GM18907 (cell line): ENCODE results near the gene GLT1D1.

Experiments used
- ATAC-seq: cut with Tn5 transposase; IDR thresholded peaks from one replicate; pipeline ENCODE4 v1.9.1; 2021; ENCODE audit warnings: mild to moderate bottlenecking, moderate library complexity; ENCODE audit not compliant: unreplicated experiment

Gene GLT1D1

DNA sequence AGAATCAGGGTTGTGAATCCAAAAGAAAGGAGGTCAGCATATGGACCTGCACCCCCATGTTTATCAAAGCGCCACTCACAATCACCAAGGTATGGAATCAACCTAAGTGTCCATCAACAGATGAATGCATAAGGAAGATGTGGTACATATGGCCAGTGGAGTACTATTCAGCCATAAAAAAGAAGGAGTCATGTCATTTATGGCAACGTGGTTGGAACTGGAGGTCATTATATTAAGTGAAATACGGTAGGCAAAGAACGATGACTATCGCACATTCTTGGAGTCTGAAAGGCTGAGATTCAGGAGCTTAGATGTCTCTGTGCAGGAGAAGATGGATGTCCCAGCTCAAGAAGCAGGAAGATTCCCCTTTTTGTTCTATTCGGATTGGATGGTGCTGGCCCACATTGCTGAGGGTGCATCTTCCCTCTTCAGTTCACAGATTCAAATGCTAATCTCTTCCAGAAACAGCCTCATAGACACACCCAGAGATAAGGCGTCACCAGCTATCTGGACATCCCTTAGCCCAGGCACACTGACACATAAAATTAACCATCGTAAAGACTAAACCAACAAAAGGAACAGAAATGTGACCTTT, 108.1 kb downstream of the GLT1D1 start:
- no peak for ATAC-seq

DNA sequence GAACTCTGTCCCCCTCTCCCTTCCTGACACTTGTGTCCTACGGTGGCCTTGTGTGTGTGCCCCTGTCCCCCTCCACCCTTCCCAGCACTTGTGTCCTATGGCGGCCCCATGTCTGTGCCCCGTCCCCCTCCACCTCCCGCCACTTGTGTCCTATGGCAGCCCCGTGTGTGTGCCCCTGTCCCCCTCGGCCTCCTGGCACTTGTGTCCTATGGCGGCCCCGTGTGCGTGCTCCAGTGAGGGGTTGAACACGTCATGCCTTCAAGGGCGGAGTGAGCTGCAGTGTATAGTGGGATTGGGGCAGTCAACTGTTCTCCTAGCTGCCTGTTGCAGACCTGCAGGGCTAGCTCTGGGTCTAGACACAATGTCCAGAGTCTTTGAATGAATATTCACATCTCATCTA, 108.7 kb downstream of the GLT1D1 start:
- ATAC-seq, result no peak

GRCh38 chr12:128966203-128966810, 113.0 kb downstream of the GLT1D1 start:
- ATAC-seq, result no peak

- ATAC-seq, result no peak
Observed at GRCh38 chr12:128968668-128969067, 115.4 kb downstream of the GLT1D1 start.

DNA sequence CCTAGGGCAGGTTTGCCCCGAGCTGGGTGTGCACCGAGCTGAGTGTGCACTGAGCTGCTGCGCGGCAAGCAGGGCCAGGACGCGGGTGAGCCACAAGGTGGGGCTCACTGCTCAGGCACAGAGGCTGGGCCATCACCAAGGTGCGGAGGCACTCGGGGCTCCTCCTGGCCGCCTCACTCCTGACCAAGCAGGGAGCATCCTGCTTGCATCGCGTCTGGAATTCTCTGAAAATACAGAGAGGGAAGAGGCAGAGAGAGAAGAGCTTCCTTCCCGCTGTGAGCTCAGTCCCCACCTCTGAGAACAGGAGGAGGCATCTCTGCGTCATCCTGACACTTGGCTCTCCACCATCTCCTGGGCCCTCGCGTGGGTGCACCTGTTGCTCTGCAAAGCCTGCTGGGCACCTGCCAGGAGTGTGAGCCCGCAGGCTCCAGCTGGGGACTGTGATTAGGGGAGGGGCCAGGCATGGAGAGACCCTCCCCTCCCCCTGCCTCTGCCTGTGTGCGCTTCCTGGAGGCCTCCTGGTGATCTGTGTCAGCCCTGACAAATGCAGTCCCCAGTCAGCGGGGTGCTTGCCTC, 116.3 kb downstream of the GLT1D1 start:
- ATAC-seq, result peak; percentile 89

DNA sequence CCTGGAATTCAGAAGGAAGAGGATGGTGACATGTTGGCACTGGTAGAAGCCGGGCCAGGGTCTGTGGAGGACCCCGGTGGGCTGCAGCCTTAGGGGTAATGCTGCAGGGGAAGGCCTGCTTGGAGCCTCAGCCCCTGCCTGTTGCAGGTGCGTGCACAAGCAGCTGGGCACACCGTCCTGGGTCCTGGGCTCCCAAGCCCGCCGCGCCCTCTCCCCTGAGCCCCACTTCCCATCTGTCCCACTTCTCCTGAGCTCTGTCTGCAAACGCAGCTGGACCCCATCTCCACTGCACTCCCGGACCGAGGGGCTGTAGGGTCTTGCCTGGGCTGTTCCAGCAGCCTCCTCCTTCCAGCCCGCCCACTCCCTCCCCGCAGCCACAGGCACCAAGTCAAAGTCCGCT, 116.8 kb downstream of the GLT1D1 start:
- no peak for ATAC-seq

- no peak for ATAC-seq
Observed at GRCh38 chr12:128970941-128971340, 117.7 kb downstream of the GLT1D1 start.

GRCh38 chr12:128971802-128972201, 118.5 kb downstream of the GLT1D1 start:
- ATAC-seq, result no peak

- no peak for ATAC-seq
Observed at GRCh38 chr12:128973883-128974681, 120.8 kb downstream of the GLT1D1 start.

DNA sequence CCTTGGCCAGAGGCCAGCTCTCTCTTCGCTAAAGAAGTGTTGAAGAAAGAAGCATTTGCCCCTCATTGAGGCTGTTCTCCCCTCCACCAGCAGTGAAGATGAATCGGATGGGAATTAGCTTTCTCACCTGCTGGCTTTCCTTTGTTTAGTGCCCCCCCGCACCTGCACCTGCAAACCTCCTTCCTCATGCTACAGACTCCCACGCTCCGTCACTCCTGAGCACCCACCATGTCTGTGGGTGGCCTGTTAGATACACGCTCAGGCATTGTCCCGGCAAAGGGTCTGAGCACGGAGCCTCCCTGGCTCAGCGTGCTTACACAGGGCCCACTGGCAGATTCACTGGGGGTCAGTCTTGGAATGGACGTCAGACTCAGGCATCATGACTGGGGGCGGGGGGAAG, 121.6 kb downstream of the GLT1D1 start:
- ATAC-seq, result no peak

DNA sequence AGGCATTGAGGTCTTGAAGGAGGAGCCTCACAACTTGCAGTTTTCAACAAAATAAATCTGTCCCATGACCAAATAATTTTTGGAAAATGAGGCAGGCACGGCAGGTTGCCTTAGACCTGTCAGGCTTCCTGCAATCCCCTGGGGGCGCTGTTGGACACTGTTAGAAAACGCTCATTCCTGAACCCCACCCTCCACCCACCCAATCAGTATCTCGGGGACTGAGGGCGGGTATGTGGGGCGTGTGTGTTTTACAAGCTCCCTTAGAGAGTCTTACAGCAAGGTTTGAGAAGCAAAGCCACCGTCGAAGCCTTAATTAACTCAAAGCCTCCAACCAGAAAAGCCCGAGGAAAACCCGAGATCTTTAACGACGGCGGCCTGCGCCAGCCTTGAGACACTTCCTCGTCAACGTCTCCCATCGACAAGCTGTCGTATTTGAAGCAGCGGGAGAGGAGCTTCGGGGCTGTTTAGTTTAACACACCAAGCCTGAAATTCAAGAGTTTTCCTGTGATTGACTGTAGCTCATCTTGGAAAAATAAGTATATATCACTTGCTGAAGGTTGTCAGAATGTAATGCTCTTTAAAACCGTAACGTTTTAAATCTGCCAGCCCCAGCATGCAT, 123.0 kb downstream of the GLT1D1 start:
- no peak for ATAC-seq

- ATAC-seq, result no peak
Observed at GRCh38 chr12:128977441-128977840, 124.2 kb downstream of the GLT1D1 start.

GRCh38 chr12:128978067-128978466, 124.8 kb downstream of the GLT1D1 start:
- no peak for ATAC-seq

DNA sequence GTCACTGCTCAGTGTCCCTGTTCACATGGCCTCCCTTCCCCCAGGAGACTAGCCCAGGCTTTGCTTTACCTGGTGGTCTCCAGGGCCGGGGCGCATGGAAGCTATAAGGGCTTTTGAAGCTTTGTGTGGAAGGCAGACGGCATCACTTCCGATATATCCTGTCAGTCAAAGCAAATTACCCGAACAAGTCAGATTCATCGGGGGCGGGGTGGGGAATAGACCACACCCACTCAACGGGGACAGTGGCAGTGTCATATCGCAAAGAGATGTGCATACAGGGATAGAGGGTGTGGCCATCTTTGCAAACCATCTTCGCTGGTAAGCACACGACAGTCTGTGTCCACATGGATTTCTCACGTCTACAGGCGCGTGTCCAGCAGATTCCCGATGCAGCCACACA, 127.3 kb downstream of the GLT1D1 start:
- no peak for ATAC-seq

DNA sequence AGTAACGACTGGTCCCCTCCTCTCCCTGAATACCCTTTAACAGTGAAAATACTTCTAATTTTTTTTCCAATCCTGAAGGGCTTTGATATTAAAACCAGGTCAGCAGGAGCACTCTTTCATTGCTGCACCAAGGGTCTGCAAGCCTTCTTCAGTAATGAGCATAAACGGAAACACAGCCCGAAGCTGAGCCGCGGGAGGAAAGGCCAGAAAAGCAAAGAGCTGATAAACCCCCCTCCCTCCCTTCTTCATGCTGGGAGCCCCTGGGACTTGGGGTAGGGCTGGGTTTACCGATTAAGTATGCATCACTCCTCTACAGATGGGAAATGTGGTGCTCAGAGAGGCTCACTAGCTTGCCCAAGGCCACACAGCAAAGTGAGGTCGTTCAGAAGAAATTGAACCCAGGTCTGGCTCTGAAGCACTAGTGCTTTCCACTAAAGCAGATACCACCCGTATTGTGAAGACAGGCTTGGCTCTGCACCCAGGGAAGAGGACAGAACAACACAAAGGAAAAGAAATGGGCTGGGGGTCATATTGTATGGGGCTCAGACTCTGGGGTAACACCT, 128.8 kb downstream of the GLT1D1 start:
- ATAC-seq, result no peak

DNA sequence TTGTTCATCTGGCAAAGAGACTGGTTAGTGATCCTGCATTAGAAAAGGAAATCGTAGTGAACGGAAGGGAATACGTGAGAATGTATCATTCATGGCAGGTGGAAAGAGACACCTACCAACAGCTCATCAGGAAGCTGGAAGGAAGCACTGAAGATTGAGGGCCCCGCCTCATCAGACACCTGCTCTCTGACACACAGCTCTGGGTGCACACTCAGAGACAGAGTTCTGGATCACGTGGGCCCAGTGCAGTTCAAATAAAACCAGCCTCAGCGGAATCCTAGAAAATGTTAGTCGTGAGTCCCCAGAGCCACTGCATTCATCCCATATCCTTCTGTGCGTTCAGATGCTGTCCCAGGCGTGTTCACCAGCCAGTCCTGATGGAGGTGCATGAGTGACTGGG, 129.7 kb downstream of the GLT1D1 start:
- ATAC-seq, result no peak

- ATAC-seq, result no peak
Observed at GRCh38 chr12:128983371-128983770, 130.1 kb downstream of the GLT1D1 start.

- no peak for ATAC-seq
Observed at GRCh38 chr12:128986957-128987356, 133.7 kb downstream of the GLT1D1 start.

GRCh38 chr12:128989287-128989686, 136.0 kb downstream of the GLT1D1 start:
- ATAC-seq, result no peak

GRCh38 chr12:128991716-128992115, 138.4 kb downstream of the GLT1D1 start:
- no peak for ATAC-seq

DNA sequence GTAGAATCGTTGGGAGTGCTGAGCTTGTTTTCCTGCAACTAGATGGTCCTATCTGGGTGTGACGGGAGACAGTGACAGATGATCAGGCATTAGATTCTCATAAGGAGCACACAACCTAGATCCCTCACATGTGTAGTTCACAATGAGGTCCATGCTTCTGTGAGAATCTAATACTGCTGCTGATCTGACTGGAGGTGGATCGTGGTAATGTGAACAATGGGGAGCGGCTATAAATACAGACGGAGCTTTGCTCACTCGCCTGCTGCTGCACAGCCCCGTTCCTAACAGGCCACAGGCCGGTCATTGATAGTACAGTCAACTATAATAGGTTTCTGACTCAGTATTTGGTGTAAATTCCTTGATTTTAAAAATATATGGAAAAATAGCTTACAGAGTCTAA, 138.8 kb downstream of the GLT1D1 start:
- no peak for ATAC-seq
